Aorta (tissue), 5 donors: ENCODE data around the gene HDGF. TPM values are rescaled to one million over a fixed set of nuclear protein-coding genes. Genes with fewer than 3 reads are reported as not detected.

Source experiments
- ATAC-seq: fragments of 200-7000 bp; cut with Tn5 transposase; one replicate; pipeline ENCODE4 v1.9.1; 2022; ENCODE audit warnings: moderate library complexity; ENCODE audit not compliant: low FRiP score
- DNase-seq, 2 donors: peaks; one replicate each; pipeline ENCODE4 v3.0.0-alpha.2; 2020
- H3K27ac ChIP-seq, 2 donors: one replicate each; pipeline ENCODE4 v1.5.1; 2013; ENCODE audit warnings: low read length in 2 of 2, mild to moderate bottlenecking in 2 of 2, moderate library complexity in 2 of 2, control low read depth in 1 of 2, inconsistent platforms in 1 of 2, low read depth in 1 of 2
- H3K27me3 ChIP-seq, 2 donors: one replicate each; pipeline ENCODE4 v1.6.1; 2013; ENCODE audit warnings: control low read depth in 1 of 2, low read length in 1 of 2, mild to moderate bottlenecking in 1 of 2, moderate library complexity in 1 of 2; ENCODE audit not compliant: insufficient read depth in 2 of 2, control insufficient read depth in 1 of 2
- H3K36me3 ChIP-seq, 2 donors: one replicate each; pipeline ENCODE4 v1.6.1; 2013; ENCODE audit warnings: control low read depth in 1 of 2, low read length in 1 of 2, mild to moderate bottlenecking in 1 of 2; ENCODE audit not compliant: insufficient read depth in 2 of 2, control insufficient read depth in 1 of 2
- H3K4me1 ChIP-seq, 2 donors: one replicate each; pipeline ENCODE4 v1.6.1; 2013; ENCODE audit warnings: low read length in 2 of 2, control low read depth in 1 of 2, mild to moderate bottlenecking in 1 of 2, moderate library complexity in 1 of 2; ENCODE audit not compliant: insufficient read depth in 2 of 2, control insufficient read depth in 1 of 2
- H3K4me3 ChIP-seq, 2 donors: one replicate each; pipeline ENCODE4 v1.5.1; 2013; ENCODE audit warnings: low read length in 2 of 2, control low read depth in 1 of 2, mild to moderate bottlenecking in 1 of 2
- H3K9me3 ChIP-seq: one replicate; pipeline ENCODE4 v1.6.1; 2013; ENCODE audit warnings: mild to moderate bottlenecking, low read length; ENCODE audit not compliant: control insufficient read depth
- WGBS, 2 donors: extraction: QIAGEN DNeasy Blood & Tissue Kit; methylation state at CpG; one replicate each; pipeline ENCODE4 v1.1.7; 2013; 5-methylcytosine and 5-hydroxymethylcytosine counted together
- intact Hi-C, 2 donors: fragments of 100-400 bp; cut with DNase I; formaldehyde crosslinking; loops; one replicate each; pipeline versions ENCODE4 v1.14.2 to v1.15.0; 2022
- polyA plus RNA-seq, 2 donors: library from polyadenylated mRNA; stranded (reverse); fragments of 200-250 nt; gene quantifications; one replicate each; pipeline ENCODE4 v1.2.3, GENCODE V29; 2013
- total RNA-seq, 2 donors: library from RNA; stranded (reverse); fragmentation: NEBNext Ultra II Directional; extraction: Animal tissue kit (Norgen Biotek cat#: 25700); gene quantifications; one replicate each; pipeline ENCODE4 v1.2.1, GENCODE V29; 2021
- donor health status: healthy with polysubstance abuse.
- donor health status: Bipolar disorder and iron deficiency.
- donor health status: DM: no; HTN: no; CAD: no.
- donor health status: DM: no; HTN: no; CAD: no.
- donor health status: DM: yes; HTN: yes; CAD: no.

Gene HDGF
- total and polyA plus RNA-seq, 4 donors, result 94.9 to 135 (median 116) TPM

GRCh38 chr1:156750191-156750672, 1.2 kb downstream of the HDGF start:
- H3K4me1 ChIP-seq, result no peaks in the 10 kb centered on the region
- peak overlapping the region; percentile 72 to 96 for H3K27ac ChIP-seq
- 0% methylated on average over 5 of the region's 5 CpGs for WGBS, 2 donors
- intact Hi-C loops, result loop anchor here in 1 of 2 donors (2.0 kb wide), 1 partner anchor 17 kb away; the partner anchor contains the start of gene PRCC
- no peaks in the 10 kb centered on the region for H3K9me3 ChIP-seq
- ATAC-seq, result no peak
- no peaks in the 10 kb centered on the region for H3K27me3 ChIP-seq
- peak in 1 of 2 donors; percentile 74 for DNase-seq
- H3K36me3 ChIP-seq, result no peaks in the 10 kb centered on the region
- peak overlapping the region; percentile 69 to 84 for H3K4me3 ChIP-seq

- Histone ChIP-seq H3K4me1 (no peaks in the 10 kb centered on the region), H3K27ac (peak overlapping the region; percentile 69 to 96), H3K36me3 (no peaks in the 10 kb centered on the region), H3K4me3 (peak overlapping the region; percentile 69 to 84), H3K9me3 (no peaks in the 10 kb centered on the region), H3K27me3 (no peaks in the 10 kb centered on the region)
- intact Hi-C loops, result loop anchor here in 1 of 2 donors (2.0 kb wide), 1 partner anchor 17 kb away; the partner anchor contains the start of gene PRCC
- DNase-seq (peak in 1 of 2 donors; percentile 52), ATAC-seq (no peak)
- 30 to 33% methylated on average over 8 of the region's 8 CpGs for WGBS, 2 donors
These were observed 1.9 kb downstream of the HDGF start for GRCh38 chr1:156749419-156750118.

DNA sequence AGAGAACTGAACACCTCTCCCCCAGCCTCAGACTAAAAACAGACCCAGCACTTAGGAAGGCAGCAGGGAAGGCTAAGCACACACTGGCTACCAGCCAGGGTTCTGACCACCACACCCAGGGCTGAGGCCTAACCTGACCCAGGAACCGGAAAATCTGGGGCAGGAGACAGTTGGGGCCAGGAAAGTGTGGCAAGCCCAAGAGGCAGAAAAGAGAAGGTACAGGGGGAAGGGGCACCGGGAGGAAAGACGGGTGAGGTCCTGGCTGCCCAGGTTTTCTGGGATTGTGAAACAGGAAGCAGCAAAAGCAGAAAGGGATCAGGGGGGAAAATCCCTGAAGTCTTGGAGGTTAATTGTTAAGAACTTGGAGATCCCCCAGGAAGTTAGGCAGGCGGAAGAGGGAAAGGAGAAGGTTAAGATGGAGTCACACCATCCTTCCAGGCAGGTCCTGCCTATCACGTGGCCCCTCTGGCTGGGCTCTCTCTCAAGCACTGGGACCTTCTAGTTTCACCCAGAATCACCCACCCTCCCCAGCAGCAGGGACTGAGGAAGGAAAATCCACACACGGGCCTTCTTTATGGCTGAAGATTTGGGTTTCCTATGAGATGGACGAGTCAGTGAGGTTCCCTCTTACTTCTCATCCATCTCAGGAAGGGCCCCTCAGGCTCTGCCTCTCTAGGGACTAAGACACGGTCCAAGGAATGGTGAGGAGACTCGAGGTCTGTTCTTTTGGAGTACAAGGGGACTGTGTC, 2.6 kb downstream of the HDGF start:
- intact Hi-C loops, result no loop called here
- Histone ChIP-seq H3K4me3 (peak overlapping the region; percentile 19 to 84), H3K9me3 (no peaks in the 10 kb centered on the region), H3K36me3 (peaks cover 0 to 2% of the 10 kb centered on the region in 2 donors), H3K4me1 (no peaks in the 10 kb centered on the region), H3K27me3 (no peaks in the 10 kb centered on the region), H3K27ac (peak overlapping the region; percentile 69 to 96)
- DNase-seq (peak; percentile 72 to 85), ATAC-seq (no peak)
- WGBS, 2 donors, result 1% methylated on average over 9 of the region's 9 CpGs

GRCh38 chr1:156747742-156748669, 3.5 kb downstream of the HDGF start:
- DNase-seq (peak in 1 of 2 donors; percentile 36), ATAC-seq (no peak)
- peaks cover 2 to 7% of the 10 kb centered on the region in 2 donors for H3K36me3 ChIP-seq
- peak overlapping the region; percentile 15 to 61 for H3K4me3 ChIP-seq
- H3K27ac ChIP-seq, result peak overlapping the region; percentile 69 to 96
- intact Hi-C loops, result no loop called here
- no peaks in the 10 kb centered on the region for H3K27me3 ChIP-seq
- no peaks in the 10 kb centered on the region for H3K4me1 ChIP-seq
- 2% methylated on average over 8 of the region's 8 CpGs for WGBS, 2 donors
- no peaks in the 10 kb centered on the region for H3K9me3 ChIP-seq

DNA sequence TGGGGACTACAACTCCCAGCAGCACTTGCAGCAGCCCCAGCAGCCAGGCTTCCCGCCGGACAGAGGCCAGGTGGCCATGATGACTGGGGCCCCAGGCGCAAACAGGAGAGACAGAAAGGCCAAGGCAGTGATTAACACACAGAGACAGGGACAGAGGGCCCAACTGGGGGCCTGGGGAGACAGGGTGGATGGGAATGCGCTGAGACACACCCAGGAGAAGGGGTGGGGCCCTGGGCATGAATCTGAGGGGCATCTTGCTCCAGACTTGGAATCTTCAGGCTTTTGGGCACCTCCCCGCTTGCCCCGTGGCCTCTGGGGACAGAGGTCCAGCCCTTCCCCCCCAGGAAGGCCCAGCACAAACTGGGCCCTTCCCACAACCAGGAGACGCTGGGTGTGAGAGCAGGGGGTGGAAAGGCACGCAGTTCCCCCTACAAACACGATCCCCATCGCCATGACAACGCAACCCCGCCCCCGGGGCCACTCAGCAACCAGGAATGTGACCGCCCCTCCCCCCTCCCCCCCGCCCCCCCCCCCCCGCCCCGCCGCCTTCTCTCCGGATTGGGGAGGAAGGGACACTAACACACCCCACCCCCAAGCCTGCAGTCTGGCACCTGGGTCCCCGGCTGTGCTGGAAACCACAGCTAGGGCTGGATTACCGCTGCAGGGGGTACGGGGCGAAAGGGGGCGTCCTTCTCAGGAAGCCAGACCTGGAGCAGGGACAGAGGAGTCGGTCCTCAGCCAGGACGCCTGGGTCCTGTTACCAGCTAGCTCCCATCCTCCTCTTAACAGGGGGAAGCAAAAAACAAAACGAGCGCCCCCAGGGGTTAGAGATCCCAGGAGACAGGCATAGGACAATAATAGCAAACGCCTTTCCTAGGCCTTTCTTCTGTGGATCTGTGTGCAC, 4.5 kb downstream of the HDGF start:
- H3K27me3 ChIP-seq, result no peaks in the 10 kb centered on the region
- H3K27ac ChIP-seq, result peak overlapping the region; percentile 30 to 97
- intact Hi-C loops, result no loop called here
- H3K36me3 ChIP-seq, result peaks cover 2 to 9% of the 10 kb centered on the region in 2 donors
- DNase-seq (peak; percentile 97 to 99), ATAC-seq (peak; percentile 81)
- 0% methylated on average over 16 to 25 of the region's 29 CpGs for WGBS, 2 donors
- H3K4me3 ChIP-seq, result peak overlapping the region; percentile 24 to 61
- no peaks in the 10 kb centered on the region for H3K4me1 ChIP-seq
- H3K9me3 ChIP-seq, result no peaks in the 10 kb centered on the region

- Histone ChIP-seq H3K9me3 (no peaks in the 10 kb centered on the region), H3K27ac (peak overlapping the region; percentile 30 to 70), H3K27me3 (no peaks in the 10 kb centered on the region), H3K4me3 (peak overlapping the region in 1 of 2 donors; percentile 4), H3K36me3 (peaks cover 2 to 9% of the 10 kb centered on the region in 2 donors), H3K4me1 (no peaks in the 10 kb centered on the region)
- no peak for ATAC-seq
- intact Hi-C loops, result no loop called here
- no peak for DNase-seq
- WGBS, 2 donors, result 35 to 37% methylated on average over 8 to 9 of the region's 9 CpGs
These were observed 5.1 kb downstream of the HDGF start for GRCh38 chr1:156746406-156746727.

GRCh38 chr1:156745881-156746280, 5.6 kb downstream of the HDGF start:
- Histone ChIP-seq H3K9me3 (no peaks in the 10 kb centered on the region), H3K27ac (peak overlapping the region; percentile 30 to 70), H3K36me3 (peaks cover 2 to 9% of the 10 kb centered on the region in 2 donors), H3K4me3 (no peak overlapping the region), H3K27me3 (no peaks in the 10 kb centered on the region), H3K4me1 (no peaks in the 10 kb centered on the region)
- DNase-seq (no peak), ATAC-seq (no peak)
- WGBS, 2 donors, result 66 to 79% methylated on average over 3 of the region's 3 CpGs
- intact Hi-C loops, result no loop called here
